NCI-H2029 treated with DMSO at 0.1 percent for 48 hours (cell line): ENCODE data around the gene NRN1L.
"Not testable (repeated sequence)": the region's sequence is repeated elsewhere in the genome, so short reads cannot be mapped to it uniquely, and the experiment has no call there.

Experiments
- DNase-seq: peaks from one replicate; lab custom pipeline; 2025; lab: John Stamatoyannopoulos, UW

The NRN1L gene

DNA sequence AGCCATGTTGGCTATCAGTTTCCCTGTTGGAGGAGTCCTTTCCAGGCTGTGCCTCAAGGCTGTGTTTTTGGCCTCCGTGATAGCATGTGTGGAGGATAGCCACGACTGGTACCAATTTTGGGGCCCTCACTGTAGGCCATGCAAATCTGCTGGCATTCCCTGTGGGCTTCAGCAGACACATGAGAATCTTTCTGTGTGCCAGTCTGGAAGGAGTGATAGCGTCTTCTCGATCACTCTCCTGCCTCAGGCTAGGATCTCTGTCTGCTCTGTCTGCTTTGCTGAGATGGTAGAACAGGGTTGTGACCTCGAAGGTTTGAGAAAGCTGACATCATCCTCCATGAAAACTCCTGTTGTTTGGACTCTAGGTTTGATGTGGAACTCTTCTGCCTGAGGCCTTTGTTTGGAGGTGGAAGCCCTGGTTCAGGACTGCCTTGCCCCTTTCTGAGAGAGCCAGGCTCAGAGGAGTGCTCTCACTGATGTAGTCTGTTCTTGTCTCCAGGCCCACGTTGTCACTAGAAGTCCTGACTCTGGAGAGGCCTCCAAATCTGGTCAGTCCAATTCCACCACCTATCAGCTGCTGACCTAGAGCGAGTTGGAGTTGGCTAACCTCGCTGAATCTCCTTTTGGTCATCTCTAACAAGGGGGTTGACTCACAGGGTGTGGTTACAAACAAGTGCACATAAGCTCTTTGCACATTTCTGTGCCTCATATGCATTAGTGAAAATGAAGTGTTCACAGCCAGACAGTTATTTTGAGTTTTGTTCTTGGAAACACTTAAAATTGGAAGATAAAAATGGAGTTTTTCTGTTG is 23.9 kb upstream of the NRN1L start:
- DNase-seq = no peak

DNA sequence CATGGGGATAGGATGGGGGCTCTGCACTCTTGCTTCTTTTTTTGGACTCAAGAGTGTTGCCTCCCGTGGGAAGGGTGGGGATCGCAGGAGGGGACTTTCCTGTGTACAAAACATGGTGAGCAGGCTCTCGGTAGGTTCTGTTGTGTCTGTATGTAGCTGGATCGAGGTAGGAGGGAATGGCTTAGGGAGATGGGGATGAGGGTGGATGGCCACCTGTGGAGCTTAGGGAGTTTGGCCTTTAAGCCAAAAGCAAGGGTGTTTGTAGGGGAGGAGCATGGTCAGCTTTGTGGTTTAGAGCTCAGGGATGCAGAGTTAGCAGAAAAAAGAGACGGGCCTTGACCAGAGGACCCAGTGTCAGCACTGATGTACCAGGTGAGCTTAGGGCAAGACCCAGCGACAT is 22.8 kb upstream of the NRN1L start:
- DNase-seq = no peak

DNA sequence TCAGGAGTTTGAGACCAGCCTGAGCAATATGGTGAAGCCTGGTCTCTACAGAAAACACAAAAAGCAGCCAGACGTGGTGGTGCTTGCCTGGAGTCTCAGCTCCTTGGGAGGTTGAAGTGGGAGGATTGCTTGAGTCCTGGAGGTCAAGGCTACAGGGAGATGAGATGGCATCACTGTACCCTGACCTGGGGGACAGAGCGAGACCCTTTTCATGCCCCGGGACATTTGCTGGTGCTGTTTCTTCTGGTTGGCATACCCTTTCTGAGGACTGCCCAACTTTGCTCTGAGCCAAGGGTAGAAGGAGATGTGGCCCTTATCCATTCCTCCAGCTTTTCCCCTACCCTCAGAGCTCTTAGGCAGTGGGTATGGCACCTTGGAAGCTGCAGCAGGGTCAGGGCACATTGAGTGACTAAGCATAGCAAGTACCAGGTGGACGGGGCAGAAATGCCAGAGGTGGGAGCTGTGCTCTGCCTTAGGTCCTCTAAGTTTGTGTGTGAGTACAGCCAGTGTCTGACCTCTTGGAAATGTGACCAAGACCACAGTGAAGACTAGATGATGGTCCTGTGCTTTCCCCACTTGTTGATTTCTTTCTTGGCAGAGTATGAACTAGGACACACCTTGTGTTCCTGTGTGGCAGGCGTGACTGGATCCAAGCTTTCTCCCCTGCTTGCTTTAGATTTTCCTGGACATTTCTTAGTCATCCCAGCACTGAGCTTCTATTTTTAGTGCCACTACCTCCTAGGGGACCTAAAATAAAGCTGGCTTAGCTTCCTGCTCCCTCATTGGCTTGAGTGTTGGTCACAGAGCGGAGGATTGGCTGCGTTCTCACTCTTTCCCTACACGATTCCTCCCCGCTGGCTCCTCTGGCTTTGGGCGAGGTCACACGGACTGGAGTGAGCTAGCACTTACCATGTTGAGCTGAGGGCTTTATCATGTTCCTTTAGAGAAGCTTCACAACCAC is 21.8 kb upstream of the NRN1L start:
- DNase-seq = no peak

DNA sequence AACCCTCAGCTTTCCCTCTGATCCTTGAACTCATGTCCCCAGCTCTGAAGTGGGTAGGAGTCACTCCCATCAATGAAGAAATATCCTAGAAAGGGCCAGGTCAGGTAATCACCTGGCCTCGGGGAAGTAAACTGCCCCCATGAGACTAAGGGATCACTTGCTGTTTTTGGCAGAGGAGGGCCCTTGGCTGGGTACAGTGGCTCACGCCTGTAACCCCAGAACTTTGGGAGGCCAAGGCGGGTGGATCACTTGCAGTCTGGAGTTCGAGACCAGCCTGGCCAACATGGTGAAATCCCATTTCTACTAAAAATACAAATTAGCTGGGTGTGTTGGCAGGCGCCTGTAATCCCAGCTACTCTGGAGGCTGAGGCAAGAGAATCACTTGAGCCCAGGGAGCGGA is 20.6 kb upstream of the NRN1L start:
- not testable (repeated sequence) for DNase-seq

DNA sequence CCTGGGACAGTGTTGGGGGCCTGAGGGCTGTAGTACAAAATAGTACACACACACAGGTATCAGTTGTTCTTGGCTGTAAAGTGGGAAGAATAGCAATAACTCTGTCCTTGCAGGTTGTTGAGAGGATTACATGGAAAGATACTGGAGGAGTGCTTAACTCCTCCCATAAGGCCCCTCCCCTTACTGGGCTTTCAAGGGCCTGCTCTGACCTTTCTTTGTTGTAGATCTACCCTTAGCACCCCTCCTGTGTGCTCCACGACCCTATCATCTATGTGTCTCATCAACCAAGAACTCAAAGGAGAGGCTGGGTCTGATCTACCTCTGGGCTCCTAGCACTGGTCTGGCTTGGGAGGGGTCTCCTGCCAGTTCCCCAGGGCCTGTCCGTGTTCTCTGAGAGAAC is 20.1 kb upstream of the NRN1L start:
- DNase-seq = no peak

DNA sequence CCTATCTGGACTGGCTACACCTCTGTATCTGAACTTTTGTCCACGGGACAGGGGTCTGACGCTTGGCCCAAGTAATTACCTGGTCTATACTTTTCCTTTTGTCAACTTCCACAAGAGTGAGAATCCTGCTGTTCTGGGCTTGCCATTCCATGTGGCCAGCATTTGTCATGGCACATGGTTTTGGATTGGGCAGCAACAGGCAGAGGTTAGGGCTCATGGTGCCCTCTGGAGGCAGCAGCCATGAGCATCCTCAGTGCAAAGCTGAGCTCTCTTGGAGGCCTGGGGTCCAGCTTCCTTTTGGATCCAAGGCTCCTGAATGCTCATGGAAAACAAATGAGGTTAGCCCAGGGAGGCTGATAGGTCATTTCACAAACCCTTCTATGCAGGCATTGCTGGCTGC is 19.4 kb upstream of the NRN1L start:
- no peak for DNase-seq

DNA sequence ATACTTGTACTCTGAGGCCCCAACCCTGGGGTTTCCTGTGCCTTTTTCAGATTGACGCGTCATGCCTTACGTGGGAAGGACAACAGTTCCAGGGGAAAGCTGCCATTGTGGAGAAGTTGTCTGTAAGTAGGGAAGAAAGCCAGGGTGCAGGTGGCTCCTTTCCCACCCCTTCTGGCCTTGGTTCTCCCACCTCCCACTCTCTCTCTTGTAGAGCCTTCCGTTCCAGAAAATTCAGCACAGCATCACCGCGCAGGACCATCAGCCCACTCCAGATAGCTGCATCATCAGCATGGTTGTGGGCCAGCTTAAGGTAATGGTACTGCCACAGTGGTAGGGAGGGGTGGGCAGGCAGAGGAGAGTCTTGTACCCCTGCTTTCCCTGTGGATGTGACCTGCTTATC is 16.4 kb upstream of the NRN1L start:
- DNase-seq = no peak

DNA sequence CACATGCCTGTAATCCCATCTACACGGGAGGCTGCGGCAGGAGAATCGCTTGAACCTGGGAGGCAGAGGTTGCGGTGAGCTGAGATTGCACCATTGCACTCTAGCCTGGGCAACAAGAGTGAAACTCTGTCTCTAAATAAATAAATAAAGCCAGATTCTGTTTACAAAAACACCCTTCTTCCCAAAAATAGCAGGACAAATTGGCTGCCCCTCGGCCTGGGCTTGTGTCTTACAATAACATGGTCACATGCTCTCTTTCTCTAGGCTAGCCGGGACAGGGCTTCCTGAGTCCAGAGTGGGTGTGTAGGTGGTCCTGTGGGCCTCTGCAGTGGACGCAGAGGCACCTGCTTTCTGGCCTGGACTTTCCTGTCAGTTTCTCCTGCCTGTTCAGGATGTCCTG is 15.0 kb upstream of the NRN1L start:
- DNase-seq = no peak

DNA sequence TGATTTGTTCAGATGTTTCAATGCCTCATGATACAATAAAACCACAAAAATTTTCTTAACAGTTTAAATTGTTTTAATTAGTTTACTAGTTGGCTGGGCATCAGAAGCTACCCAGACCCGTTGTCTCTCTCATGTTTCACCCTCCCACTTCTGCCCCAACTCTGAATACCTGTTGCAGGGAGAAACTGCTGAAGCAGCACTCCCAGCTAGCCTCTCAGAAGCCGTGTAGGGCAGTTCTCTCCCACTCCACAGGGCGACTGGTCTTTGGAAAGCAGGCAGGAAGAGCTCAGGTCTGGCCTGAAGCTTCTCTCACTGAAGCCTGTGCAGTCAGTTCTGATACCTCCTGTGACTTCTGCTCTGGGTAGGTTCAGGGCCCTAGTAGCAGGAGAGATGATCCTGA is 13.4 kb upstream of the NRN1L start:
- DNase-seq = no peak

DNA sequence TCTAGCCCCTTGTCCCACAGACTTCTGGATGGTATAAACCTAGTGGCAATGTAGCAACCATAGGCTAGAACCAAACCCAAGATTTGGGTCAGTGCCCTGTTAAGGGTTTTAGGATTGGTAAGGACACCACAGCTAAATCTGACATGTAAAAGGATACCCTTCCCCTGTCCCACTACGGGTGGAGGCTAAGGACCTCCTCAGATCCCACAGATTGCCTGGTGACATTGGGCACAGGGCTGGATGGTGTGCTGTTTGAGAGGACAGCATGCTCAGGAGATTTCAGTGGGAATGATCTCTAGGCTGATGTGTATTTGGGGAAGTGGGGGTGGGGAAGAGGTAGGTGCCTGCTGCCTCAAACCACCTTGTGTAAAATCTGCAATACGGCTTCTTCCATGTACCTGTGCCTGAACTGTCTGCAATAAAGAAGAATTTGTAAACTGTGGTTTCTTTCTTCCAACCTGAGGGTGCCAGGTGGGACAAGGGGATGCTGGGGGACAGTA is 12.5 kb upstream of the NRN1L start:
- no peak for DNase-seq

DNA sequence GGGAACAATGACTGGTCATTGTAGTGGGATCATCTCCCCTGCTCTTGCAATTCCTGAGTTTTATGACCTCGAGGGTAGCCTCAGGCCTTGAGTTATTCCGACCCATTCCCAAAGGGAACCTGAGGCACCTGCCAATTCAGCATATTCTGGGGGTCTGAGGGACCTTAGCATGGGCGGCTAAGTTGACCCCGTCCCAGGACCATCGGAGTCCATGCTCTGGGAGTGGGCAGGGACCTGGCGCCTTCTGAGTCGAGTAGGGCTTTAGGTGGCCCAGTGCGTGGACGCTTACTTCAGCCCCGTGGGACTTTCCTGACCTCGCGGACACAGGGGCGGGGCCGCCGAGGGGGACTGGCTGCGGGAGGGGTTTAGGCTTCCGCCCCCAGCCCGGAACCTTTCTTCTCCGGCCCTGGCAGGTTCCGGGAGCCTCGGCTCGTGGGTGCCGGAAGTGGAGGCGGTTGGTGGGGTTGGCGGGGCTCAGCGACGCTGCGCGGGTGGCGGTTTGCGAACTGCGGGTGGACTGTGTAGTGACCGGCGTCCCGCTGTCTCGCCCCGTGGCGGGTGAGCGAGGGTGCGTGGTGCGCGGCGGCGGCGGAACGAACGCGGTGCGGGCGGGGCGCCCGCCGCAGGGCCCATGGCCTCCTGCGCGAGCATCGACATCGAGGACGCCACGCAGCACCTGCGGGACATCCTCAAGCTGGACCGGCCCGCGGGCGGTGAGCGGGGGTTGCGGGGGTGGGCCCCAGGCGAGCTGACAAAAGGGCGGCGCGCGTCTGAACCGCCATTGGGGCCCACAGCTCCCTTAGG is 11.9 kb upstream of the NRN1L start, which contains the start of gene EDC4:
EDC4 (plus strand) TSS at position 422 of the 804 bp plus-strand sequence; CDS start at position 632, 210 bp downstream.
- no peak for DNase-seq

DNA sequence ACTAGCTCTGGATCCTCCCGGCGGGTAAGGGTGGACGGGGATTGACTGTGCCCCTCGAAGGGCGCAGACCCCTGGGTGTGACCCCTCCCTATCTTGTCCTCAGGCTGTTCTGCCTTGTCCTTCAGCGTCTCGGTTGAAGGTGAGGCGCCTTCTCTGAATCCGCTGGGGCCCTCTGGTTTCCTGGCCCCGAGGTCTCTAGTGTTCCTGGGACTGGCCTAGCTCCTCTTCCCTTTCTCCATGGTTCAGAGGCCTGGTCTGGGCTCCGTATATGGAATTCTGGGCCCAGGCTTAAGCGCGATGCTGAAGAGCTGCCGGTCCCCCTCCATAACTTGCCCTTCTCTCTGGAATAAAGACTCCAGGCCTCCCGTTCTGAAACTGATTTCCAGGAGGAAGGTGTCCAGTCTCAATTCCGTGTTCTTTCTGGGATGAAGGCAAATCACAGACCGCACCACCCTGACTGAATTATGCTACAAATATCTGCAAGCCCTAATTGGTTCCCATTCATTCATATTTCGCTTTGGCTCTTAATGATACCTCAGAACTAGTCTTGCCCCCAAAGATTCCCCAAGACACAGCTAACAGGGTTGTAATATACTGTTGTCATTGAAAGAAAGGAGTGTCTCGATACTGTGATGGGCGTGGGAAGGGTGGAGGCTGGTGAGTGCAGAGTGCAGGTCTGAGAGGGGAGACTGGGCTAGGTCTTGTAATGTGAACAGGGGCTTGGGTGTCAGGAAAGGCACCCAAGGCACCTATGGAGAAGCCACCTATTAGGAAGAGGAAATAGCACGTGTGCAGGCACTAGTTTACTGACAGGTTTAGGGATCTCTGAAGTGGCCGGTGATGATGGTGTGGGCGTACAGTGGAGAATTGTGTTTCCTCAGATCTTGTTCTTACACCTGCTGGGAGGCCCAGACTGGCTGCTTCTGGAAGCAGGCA is 11.0 kb upstream of the NRN1L start:
- no peak for DNase-seq

DNA sequence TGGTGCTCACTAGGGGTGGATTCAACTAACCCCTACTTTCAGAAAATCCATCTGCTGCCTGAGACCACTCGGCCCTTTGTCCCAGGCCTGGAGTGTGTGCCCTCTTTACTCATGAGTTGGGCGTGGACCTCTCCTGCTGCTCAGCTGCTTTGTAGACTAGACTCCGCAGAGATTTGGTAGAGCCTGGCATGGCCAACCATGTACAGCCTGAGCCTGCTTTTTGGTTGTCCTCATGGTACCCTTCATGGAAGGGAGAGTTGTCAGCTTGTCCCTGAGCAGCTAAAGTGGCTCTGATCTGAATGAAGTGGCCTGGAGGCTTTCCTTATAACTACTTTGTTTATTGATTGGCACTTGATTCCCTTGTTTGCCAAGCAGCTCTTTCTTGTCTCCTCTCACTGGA is 10.3 kb upstream of the NRN1L start:
- DNase-seq = no peak

DNA sequence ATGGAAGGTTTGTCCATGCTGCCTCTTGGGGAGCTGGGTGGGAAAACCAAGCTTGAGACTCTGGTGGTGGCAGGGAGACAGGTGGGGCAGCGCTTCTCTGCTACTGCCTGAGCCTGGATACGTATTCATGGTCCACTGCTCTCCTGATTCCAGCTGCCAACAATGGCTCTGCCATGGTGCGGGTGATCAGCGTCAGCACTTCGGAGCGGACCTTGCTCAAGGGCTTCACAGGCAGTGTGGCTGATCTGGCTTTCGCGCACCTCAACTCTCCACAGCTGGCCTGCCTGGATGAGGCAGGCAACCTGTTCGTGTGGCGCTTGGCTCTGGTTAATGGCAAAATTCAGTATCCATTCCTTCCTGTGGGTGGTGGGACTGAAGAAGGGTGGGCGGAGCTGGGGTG is 7.6 kb upstream of the NRN1L start:
- DNase-seq = no peak

DNA sequence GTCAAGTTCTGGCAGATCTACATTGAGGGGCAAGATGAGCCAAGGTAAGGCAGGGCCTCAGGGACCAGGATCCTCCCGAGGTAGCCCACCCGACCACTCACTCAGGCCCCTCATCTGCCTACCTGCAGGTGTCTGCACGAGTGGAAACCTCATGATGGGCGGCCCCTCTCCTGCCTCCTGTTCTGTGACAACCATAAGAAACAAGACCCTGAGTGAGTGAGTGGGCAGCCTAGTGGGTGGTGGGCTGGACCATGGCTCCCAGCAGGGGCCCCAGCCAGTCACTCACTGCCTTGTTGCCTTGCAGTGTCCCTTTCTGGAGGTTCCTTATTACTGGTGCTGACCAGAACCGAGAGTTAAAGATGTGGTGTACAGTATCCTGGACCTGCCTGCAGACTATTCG is 6.5 kb upstream of the NRN1L start:
- DNase-seq = no peak

DNA sequence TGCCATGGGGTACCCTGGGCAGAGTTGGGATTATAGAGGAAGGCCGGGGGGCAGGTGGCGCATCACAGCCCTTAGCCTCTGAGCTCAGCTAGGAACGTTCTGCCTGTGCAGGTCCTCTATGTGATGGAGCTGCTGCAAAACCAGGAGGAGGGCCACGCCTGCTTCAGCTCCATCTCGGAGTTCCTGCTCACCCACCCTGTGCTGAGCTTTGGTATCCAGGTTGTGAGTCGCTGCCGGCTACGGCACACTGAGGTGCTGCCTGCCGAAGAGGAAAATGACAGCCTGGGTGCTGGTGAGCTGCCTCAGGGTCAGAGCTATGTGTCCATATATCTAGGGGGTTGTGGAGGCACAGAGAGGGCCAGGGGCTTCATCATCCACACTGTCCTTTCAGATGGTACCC is 5.8 kb upstream of the NRN1L start:
- DNase-seq = no peak

DNA sequence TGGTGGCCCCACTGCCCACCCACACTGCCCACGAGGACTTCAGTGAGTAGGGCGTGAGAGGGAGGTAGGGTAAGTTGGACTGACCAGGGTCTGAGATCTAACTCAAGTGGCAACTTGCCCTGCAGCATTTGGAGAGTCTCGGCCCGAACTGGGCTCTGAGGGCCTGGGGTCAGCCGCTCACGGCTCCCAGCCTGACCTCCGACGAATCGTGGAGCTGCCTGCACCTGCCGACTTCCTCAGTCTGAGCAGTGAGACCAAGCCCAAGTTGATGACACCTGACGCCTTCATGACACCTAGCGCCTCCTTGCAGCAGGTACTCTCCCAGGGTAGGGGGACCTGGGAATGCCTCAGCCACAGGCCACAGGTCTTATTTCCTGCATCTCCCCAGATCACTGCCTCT is 5.2 kb upstream of the NRN1L start:
- DNase-seq = no peak

DNA sequence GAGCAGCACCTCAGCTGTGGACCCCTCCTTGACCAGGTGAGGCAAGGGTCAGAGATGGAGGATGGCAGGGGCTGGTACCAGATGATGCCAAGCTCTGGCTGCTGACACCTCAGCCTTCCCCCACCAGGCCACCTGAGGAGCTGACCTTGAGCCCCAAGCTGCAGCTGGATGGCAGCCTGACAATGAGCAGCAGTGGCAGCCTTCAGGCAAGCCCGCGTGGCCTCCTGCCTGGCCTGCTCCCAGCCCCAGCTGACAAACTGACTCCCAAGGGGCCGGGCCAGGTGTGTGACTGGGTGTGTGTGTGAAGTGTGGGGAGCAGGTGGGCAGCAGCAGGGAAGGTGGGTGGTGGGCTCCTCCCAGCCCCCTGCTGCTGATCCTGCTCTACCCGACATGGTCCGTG is 4.7 kb upstream of the NRN1L start:
- no peak for DNase-seq

DNA sequence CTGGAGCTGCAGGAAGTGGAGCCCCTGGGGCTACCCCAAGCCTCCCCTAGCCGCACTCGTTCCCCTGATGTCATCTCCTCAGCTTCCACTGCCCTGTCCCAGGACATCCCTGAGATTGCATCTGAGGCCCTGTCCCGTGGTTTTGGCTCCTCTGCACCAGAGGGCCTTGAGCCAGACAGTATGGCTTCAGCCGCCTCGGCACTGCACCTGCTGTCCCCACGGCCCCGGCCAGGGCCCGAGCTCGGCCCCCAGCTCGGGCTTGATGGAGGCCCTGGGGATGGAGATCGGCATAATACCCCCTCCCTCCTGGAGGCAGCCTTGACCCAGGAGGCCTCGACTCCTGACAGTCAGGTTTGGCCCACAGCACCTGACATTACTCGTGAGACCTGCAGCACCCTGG is 4.1 kb upstream of the NRN1L start:
- no peak for DNase-seq

DNA sequence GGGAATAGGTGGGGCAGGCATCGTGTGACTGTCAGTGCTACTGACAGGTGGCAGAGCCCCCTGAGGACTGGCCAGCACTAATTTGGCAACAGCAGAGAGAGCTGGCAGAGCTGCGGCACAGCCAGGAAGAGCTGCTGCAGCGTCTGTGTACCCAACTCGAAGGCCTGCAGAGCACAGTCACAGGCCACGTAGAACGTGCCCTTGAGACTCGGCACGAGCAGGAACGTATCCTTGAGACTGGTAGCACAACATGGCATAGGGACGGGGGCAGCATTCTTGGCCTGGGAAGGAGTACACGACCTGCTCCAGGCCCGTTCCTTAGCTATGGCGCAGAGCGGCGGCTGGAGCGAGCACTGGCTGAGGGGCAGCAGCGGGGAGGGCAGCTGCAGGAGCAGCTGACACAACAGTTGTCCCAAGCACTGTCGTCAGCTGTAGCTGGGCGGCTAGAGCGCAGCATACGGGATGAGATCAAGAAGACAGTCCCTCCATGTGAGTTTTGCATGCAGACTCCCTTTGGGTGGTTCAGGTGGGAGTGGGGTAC is 3.0 kb upstream of the NRN1L start:
- no peak for DNase-seq
